HEK293T (cell line): ENCODE data around the gene HMX3.

Experiments used
- BHLHE40 ChIP-seq: fragments of 450-650 bp; IDR thresholded peaks from 2 replicates; pipeline ENCODE4 v1.6.1; 2016; ENCODE audit warnings: mild to moderate bottlenecking, moderate library complexity, borderline replicate concordance
- SP1 ChIP-seq: fragments of 450-650 bp; IDR thresholded peaks from 2 replicates; pipeline ENCODE4 v1.6.1; 2017
- ZNF384 ChIP-seq: fragments of 450-650 bp; IDR thresholded peaks from 2 replicates; pipeline ENCODE4 v1.6.1; 2016

GRCh38 chr10:123170961-123171360 is 35.2 kb downstream of the HMX3 start:
- TF ChIP-seq ZNF384, result no peak
- no peak for TF ChIP-seq SP1
- no peak for TF ChIP-seq BHLHE40
